Neural crest cell (in vitro differentiated cells): ENCODE measurements around the gene DNAH3. TPM values are rescaled to one million over a fixed set of nuclear protein-coding genes. Genes with fewer than 3 reads are reported as not detected.

Experiments used
- DNase-seq: peaks from one replicate; pipeline ENCODE4 v3.0.0; 2021; ENCODE audit warnings: low read depth, mixed read lengths, low spot score
- H3K27ac Mint-ChIP-seq: one replicate; pipeline ENCODE4 v1.8.0; 2021; ENCODE audit warnings: mild to moderate bottlenecking, mixed read lengths; ENCODE audit not compliant: unreplicated experiment
- H3K27me3 Mint-ChIP-seq: 2 replicates; pipeline ENCODE4 v1.8.0; 2021; ENCODE audit warnings: low read depth, mild to moderate bottlenecking, mixed read lengths
- H3K36me3 Mint-ChIP-seq: 2 replicates; pipeline ENCODE4 v1.8.0; 2021; ENCODE audit warnings: low read depth, mild to moderate bottlenecking, mixed read lengths
- H3K4me1 Mint-ChIP-seq: 2 replicates; pipeline ENCODE4 v1.8.0; 2021; ENCODE audit warnings: mixed read lengths
- H3K4me3 Mint-ChIP-seq: one replicate; pipeline ENCODE4 v1.8.0; 2021; ENCODE audit warnings: mild to moderate bottlenecking, mixed read lengths
- H3K9me3 Mint-ChIP-seq: 2 replicates; pipeline ENCODE4 v1.8.0; 2021; ENCODE audit warnings: mixed read lengths
- total RNA-seq: library from RNA; stranded (reverse); gene quantifications from 2 replicates; pipeline ENCODE4 v1.2.1, GENCODE V29; 2021
- TF ChIP-seq, protein P1 (sequence below): fragments of 200-600 bp; sonication (generic); conservative IDR thresholded peaks from 2 replicates; pipeline ENCODE4 v1.5.0; 2021; ENCODE audit warnings: antibody characterized with exemption, mild to moderate bottlenecking

Gene DNAH3
- total RNA-seq, 1 donor from 2014 or later, result 0.07 TPM

DNA sequence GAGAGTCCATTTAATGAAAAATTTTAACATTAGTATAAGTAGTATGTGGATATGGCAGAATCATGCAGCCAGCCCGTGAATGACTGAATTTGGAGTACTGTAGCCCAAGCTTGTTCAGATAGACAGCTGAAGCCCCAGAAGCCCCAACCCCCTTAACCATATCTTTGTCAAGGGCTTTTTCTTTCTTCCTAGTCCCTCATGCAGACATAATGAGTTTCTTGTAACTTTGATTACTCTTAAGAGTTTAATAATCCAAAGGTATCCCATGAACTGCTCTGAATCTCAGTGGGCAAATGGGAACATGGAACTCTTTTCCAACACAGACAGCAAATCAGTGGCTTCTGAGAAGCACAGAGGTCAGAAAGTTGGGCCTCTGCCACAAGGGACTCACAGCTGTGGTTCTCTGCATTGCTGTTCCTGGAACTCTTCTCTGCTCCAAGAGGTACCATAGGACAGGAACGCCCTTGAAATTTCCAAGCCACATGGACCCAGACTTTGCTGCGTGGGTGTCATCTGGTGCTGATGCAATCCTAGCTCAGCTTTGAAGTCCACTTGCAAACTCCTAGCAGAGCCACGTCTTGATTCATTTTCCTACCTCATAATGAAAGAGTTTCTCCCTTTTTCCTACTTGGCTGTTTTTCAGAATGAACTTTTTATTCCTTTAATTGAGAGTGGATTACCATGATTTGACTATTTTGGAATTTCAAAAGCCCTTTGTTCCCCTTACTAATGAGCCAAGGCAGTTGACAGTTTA, 232.0 kb downstream of the DNAH3 start:
- no peak overlapping the region for H3K4me3 Mint-ChIP-seq
- H3K4me1 Mint-ChIP-seq, result peaks cover 14% of the 10 kb centered on the region
- TF ChIP-seq, protein P1, sequence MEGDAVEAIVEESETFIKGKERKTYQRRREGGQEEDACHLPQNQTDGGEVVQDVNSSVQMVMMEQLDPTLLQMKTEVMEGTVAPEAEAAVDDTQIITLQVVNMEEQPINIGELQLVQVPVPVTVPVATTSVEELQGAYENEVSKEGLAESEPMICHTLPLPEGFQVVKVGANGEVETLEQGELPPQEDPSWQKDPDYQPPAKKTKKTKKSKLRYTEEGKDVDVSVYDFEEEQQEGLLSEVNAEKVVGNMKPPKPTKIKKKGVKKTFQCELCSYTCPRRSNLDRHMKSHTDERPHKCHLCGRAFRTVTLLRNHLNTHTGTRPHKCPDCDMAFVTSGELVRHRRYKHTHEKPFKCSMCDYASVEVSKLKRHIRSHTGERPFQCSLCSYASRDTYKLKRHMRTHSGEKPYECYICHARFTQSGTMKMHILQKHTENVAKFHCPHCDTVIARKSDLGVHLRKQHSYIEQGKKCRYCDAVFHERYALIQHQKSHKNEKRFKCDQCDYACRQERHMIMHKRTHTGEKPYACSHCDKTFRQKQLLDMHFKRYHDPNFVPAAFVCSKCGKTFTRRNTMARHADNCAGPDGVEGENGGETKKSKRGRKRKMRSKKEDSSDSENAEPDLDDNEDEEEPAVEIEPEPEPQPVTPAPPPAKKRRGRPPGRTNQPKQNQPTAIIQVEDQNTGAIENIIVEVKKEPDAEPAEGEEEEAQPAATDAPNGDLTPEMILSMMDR, result no peak
- H3K27ac Mint-ChIP-seq, result no peak overlapping the region
- no peaks in the 10 kb centered on the region for H3K27me3 Mint-ChIP-seq
- H3K36me3 Mint-ChIP-seq, result peaks cover 5% of the 10 kb centered on the region
- DNase-seq, result no peak
- H3K9me3 Mint-ChIP-seq, result no peaks in the 10 kb centered on the region

DNA sequence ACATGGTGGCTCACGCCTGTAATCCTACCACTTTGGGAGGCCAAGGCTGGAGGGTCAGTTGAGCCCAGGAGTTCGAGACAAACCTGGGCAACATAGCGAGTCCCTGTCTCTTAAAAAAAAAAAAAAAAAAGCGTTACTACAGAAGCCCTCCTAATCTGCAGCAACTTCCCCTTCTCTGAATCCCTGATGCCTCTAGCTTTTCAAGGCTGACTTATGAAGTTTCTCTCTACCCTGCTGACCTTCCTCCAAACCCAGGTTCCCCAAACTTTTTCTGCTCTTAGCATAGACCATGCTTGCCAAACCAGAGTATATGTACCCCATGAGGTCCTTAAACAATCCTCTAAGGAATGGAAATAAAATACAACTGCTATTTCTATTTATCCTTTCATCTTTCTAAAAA, 233.7 kb downstream of the DNAH3 start:
- Mint-ChIP-seq H3K27ac (no peak overlapping the region), H3K36me3 (peaks cover 5% of the 10 kb centered on the region), H3K4me1 (peaks cover 17% of the 10 kb centered on the region), H3K27me3 (no peaks in the 10 kb centered on the region), H3K4me3 (no peak overlapping the region), H3K9me3 (no peaks in the 10 kb centered on the region)
- TF ChIP-seq, protein P1, result no peak
- DNase-seq, result no peak

DNA sequence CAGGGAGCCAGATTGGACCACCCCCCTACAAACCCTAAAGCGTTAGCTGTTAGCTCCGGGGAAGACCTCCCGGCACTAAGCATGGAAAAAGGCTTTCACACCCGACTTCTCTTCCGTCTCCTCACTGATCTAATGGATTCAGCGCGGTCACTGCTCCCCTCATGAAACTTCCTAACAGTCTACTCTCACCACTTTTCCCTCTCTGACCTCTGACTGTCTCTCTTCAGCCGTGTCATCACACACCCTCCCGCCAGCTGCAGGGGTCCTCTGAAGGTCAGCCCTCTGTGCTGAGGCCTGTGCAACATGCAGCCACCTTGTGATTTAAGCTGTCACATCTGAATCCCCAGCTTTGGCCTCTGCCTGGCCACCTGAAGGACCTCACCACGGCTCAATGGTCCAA, 234.4 kb downstream of the DNAH3 start:
- H3K36me3 Mint-ChIP-seq, result peaks cover 5% of the 10 kb centered on the region
- no peaks in the 10 kb centered on the region for H3K9me3 Mint-ChIP-seq
- TF ChIP-seq, protein P1, result no peak
- no peak for DNase-seq
- no peak overlapping the region for H3K4me3 Mint-ChIP-seq
- no peaks in the 10 kb centered on the region for H3K27me3 Mint-ChIP-seq
- H3K4me1 Mint-ChIP-seq, result peaks cover 17% of the 10 kb centered on the region
- peak overlapping the region; percentile 85 for H3K27ac Mint-ChIP-seq

DNA sequence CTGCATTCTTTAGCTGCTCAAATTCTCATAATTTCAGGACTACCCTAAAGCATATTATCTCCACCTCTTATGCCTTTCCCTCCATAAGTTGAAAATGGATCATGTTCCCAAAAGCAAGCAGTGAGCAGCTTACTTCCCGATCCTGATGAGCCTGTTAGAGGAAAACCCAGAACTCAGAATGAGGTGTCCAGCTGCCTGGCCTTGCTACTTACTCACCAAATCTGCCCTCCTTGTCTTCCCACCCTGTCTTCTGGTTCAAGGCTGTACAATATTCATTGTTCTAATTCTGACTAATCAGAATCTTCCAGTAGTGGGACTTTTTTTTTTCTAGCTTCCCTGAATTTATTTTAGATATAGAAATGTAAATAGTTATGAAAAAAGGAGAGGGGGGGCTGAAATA, 239.3 kb downstream of the DNAH3 start:
- Mint-ChIP-seq H3K4me3 (no peak overlapping the region), H3K36me3 (peaks cover 2% of the 10 kb centered on the region), H3K4me1 (peaks cover 9% of the 10 kb centered on the region), H3K27me3 (no peaks in the 10 kb centered on the region), H3K27ac (no peak overlapping the region), H3K9me3 (no peaks in the 10 kb centered on the region)
- DNase-seq, result no peak
- TF ChIP-seq, protein P1, result no peak

DNA sequence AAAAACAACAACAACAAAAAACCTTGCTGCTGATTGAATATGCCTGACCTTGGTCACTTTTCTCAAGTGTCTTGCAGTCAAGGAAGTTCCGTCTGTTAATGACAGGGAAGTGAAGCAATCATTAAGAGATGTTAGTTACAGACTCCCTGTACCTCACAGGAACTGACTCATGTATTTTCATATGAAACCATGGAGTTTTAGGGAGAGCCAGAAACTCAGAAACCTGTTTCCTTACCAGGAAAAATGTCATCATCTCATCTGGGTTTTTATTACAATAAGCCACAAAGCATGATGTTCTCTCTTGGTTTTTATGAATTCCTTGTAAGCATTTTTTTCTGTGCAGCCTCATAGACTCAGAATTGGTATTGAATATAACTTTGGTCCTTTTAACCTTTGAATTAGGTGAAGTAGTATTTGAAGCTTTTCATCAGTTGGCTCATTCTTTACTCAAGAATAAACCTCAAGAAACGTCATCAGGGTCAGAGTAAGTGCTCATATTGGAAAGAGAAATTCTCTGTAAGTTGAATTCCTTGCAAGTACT, 239.8 kb downstream of the DNAH3 start:
- no peaks in the 10 kb centered on the region for H3K27me3 Mint-ChIP-seq
- no peak overlapping the region for H3K4me3 Mint-ChIP-seq
- H3K4me1 Mint-ChIP-seq, result peaks cover 6% of the 10 kb centered on the region
- no peak overlapping the region for H3K27ac Mint-ChIP-seq
- H3K36me3 Mint-ChIP-seq, result no peaks in the 10 kb centered on the region
- DNase-seq, result no peak
- no peaks in the 10 kb centered on the region for H3K9me3 Mint-ChIP-seq
- TF ChIP-seq, protein P1, result no peak
